Measurements from ENCODE around the gene MAPKAPK5.
"Not testable (repeated sequence)": the region's sequence is repeated elsewhere in the genome, so short reads cannot be mapped to it uniquely, and the experiment has no call there.

MAPKAPK5 gene

GRCh38 chr12:111827907-111828306 is 14.1 kb upstream of the MAPKAPK5 start:
- DNase-seq (ENCODE audit: low read depth in 2 of 2), result no peak

GRCh38 chr12:111828338-111828979 is 13.6 kb upstream of the MAPKAPK5 start:
- DNase-seq (ENCODE audit: low read depth in 2 of 2), result no peak

- DNase-seq (ENCODE audit: low read depth in 2 of 2), result not testable (repeated sequence)
These were observed 12.4 kb upstream of the MAPKAPK5 start for GRCh38 chr12:111829635-111830034.

GRCh38 chr12:111834740-111835386 is 7.2 kb upstream of the MAPKAPK5 start:
- not testable (repeated sequence) for DNase-seq (ENCODE audit: low read depth in 2 of 2)

GRCh38 chr12:111835531-111836181 is 6.4 kb upstream of the MAPKAPK5 start:
- not testable (repeated sequence) for DNase-seq (ENCODE audit: low read depth in 2 of 2)

GRCh38 chr12:111838353-111838752 is 3.7 kb upstream of the MAPKAPK5 start:
- DNase-seq (ENCODE audit: low read depth in 2 of 2), result no peak

GRCh38 chr12:111840807-111841206 is 1.2 kb upstream of the MAPKAPK5 start:
- no peak for DNase-seq (ENCODE audit: low read depth in 2 of 2)

GRCh38 chr12:111841236-111841749 is 735 bp upstream of the MAPKAPK5 start:
- no peak for DNase-seq (ENCODE audit: low read depth in 2 of 2)

GRCh38 chr12:111842556-111843396 is 748 bp downstream of the MAPKAPK5 start:
- peak in 1 of 2 experiments; percentile 30 for DNase-seq (ENCODE audit: low read depth in 2 of 2)

GRCh38 chr12:111846016-111846415 is 4.0 kb downstream of the MAPKAPK5 start:
- DNase-seq (ENCODE audit: low read depth in 2 of 2), result no peak

GRCh38 chr12:111850526-111850925 is 8.5 kb downstream of the MAPKAPK5 start:
- DNase-seq (ENCODE audit: low read depth in 2 of 2), result no peak

- DNase-seq (ENCODE audit: low read depth in 2 of 2), result no peak
These were observed 16.2 kb downstream of the MAPKAPK5 start for GRCh38 chr12:111858186-111858585.

GRCh38 chr12:111858778-111859177 is 16.8 kb downstream of the MAPKAPK5 start:
- DNase-seq (ENCODE audit: low read depth in 2 of 2), result no peak

- DNase-seq (ENCODE audit: low read depth in 2 of 2), result no peak
These were observed 22.9 kb downstream of the MAPKAPK5 start for GRCh38 chr12:111864913-111865312.

GRCh38 chr12:111867531-111867930 is 25.5 kb downstream of the MAPKAPK5 start:
- no peak for DNase-seq (ENCODE audit: low read depth in 2 of 2)

GRCh38 chr12:111868676-111869588 is 26.9 kb downstream of the MAPKAPK5 start:
- DNase-seq (ENCODE audit: low read depth in 2 of 2), result no peak

- no peak for DNase-seq (ENCODE audit: low read depth in 2 of 2)
These were observed 27.6 kb downstream of the MAPKAPK5 start for GRCh38 chr12:111869671-111870070.

- DNase-seq (ENCODE audit: low read depth in 2 of 2), result no peak
These were observed 28.2 kb downstream of the MAPKAPK5 start for GRCh38 chr12:111870216-111870615.

GRCh38 chr12:111870706-111871105 is 28.7 kb downstream of the MAPKAPK5 start:
- no peak for DNase-seq (ENCODE audit: low read depth in 2 of 2)

GRCh38 chr12:111873113-111873512 is 31.1 kb downstream of the MAPKAPK5 start:
- no peak for DNase-seq (ENCODE audit: low read depth in 2 of 2)

GRCh38 chr12:111881716-111882115 is 39.7 kb downstream of the MAPKAPK5 start:
- DNase-seq (ENCODE audit: low read depth in 2 of 2), result no peak
